Uterus (tissue), 2 donors: Measurements from ENCODE around the gene OR8A1.

Source experiments
- POLR2A ChIP-seq, 2 donors: fragments of 450-650 bp; IDR thresholded peaks; one replicate each; pipeline ENCODE4 v1.6.1; 2016; ENCODE audit warnings: antibody characterized with exemption in 2 of 2, mild to moderate bottlenecking in 1 of 2, moderate library complexity in 1 of 2
- TF ChIP-seq, protein P1 (sequence below), 4 experiments: fragments of 200-600 bp in 2 of 4; fragments of 450-650 bp in 2 of 4; sonication (generic) in 2 of 4; IDR thresholded peaks; one replicate each; pipeline ENCODE4 v1.5.1; 2016 to 2019; ENCODE audit warnings: antibody characterized with exemption in 4 of 4, mild to moderate bottlenecking in 2 of 4, moderate library complexity in 1 of 4

DNA sequence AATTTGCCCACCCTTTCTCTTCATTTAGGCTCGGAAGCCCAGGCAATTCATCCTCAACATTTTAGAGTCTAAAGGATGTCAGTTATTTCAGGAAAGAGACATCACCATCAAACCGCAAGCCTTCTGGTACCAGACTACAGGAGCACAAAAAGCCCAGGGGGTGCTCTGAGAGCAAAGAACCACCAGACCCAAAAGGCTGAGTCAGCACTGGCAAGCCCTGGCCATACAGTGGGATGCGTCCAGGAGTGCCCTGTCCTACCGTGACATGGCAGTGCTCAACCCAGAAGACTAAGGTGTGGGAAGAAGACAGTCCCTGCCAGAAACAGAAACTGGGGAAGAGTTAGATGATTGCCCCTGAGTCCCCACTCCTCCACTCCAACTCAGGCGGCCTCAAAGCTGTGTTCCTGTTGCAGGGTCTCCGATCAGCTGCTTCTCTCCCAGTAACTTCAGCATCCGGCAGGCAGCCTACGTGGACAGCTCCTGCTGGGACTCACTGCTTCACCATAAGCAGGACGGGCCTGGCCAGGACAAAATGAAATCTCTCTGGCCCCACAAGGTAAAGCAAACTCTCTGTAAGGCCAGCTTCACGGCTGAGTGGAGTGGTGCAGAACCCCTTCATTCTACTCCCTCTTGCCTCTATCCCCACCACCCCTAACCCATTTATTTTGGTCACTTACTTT lies 42.9 kb downstream of the OR8A1 start:
- TF ChIP-seq, protein P1, sequence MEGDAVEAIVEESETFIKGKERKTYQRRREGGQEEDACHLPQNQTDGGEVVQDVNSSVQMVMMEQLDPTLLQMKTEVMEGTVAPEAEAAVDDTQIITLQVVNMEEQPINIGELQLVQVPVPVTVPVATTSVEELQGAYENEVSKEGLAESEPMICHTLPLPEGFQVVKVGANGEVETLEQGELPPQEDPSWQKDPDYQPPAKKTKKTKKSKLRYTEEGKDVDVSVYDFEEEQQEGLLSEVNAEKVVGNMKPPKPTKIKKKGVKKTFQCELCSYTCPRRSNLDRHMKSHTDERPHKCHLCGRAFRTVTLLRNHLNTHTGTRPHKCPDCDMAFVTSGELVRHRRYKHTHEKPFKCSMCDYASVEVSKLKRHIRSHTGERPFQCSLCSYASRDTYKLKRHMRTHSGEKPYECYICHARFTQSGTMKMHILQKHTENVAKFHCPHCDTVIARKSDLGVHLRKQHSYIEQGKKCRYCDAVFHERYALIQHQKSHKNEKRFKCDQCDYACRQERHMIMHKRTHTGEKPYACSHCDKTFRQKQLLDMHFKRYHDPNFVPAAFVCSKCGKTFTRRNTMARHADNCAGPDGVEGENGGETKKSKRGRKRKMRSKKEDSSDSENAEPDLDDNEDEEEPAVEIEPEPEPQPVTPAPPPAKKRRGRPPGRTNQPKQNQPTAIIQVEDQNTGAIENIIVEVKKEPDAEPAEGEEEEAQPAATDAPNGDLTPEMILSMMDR (IDR thresholded peaks at IDR 0.05): no peak
- no peak for TF ChIP-seq POLR2A (IDR thresholded peaks at IDR 0.05)
